GM10266 (cell line): ENCODE results near the gene FOXL3.

Source experiments
- DNase-seq: peaks from one replicate; pipeline ENCODE4 v3.0.0; 2012; ENCODE audit errors: extremely low spot score
- TF ChIP-seq, protein P1 (sequence below): IDR thresholded peaks from 2 replicates; pipeline ENCODE4 v1.5.1; 2012; ENCODE audit warnings: mild to moderate bottlenecking, low read depth; ENCODE audit not compliant: control insufficient read depth, insufficient read depth; ENCODE audit errors: missing control alignments

Gene FOXL3

DNA sequence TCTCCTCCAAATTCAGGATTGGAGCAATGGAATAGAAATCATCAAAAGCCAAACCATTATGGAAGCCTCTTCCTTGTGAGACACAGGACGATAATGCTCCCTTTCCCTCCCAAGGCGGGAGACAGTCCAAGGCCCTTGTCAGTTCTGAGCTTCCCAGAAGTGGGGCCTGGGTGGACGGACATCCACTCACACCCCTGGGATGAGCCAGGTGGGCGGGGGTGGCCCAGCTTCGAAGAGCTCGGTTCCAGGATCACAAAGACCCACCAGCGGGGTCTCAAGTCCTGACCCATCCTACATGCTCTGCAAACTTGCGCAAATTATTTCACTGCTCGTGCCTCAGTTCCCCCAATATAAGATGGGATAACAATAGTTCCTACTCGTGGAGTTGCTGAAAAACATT, 10.1 kb upstream of the FOXL3 start:
- no peak for DNase-seq
- TF ChIP-seq, protein P1, sequence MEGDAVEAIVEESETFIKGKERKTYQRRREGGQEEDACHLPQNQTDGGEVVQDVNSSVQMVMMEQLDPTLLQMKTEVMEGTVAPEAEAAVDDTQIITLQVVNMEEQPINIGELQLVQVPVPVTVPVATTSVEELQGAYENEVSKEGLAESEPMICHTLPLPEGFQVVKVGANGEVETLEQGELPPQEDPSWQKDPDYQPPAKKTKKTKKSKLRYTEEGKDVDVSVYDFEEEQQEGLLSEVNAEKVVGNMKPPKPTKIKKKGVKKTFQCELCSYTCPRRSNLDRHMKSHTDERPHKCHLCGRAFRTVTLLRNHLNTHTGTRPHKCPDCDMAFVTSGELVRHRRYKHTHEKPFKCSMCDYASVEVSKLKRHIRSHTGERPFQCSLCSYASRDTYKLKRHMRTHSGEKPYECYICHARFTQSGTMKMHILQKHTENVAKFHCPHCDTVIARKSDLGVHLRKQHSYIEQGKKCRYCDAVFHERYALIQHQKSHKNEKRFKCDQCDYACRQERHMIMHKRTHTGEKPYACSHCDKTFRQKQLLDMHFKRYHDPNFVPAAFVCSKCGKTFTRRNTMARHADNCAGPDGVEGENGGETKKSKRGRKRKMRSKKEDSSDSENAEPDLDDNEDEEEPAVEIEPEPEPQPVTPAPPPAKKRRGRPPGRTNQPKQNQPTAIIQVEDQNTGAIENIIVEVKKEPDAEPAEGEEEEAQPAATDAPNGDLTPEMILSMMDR: no peak

DNA sequence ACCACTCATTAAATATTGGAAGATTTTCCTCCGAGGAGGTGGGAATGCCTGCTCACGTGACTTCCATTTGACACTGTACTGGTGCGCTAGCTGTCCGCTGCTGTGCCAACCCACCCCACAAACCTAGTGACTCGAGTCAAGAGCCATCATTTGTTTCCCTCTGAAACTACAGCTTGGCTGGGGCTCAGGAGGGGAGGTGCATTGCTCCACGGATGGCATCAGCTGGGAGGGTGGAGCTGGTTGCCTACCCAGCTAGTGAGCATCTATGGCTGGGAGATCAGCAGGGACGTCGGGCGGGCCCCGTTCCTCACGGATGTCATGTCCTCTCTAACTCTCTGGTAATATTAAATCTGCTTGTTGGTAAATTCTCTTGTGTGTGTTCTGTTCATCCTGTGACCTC, 9.5 kb upstream of the FOXL3 start:
- DNase-seq: no peak
- TF ChIP-seq, protein P1: no peak

DNA sequence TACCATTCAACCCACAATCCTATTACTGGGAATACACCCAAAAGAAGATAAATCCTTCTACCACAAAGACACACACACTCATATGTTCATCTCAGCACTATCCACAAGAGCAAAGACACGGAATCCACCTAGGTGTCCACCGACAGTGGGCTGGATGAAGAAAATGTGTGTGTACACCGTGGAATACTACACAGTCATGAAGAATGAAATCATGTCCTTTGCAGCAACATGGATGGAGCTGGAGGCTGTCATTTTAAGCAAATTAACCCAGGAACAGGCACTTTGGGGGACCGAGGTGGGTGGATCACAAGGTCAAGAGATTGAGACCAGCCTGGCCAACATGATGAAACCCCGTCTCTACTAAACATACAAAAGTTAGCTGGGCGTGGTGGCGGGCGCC, 8.3 kb upstream of the FOXL3 start:
- TF ChIP-seq, protein P1: no peak
- DNase-seq: no peak

DNA sequence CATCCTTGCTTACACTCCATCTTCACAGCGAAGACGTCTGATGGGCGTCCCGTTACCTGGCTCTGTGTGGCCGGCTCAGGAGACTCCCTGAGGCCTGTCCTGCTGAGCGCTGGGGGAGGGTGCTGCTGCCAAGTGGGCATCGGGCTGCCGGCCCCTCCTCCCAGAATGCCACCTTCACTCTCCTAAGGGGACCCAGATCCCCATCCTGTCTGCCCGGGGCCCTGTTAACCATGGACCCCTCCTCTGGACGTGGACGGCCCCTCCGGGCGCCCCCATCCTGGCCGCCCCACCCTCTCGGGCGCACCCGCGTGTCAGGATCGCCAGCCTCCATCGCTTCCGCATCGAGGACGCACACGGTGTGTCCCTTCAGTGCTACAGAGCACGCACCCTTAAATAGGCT, 7.3 kb upstream of the FOXL3 start:
- TF ChIP-seq, protein P1: no peak
- DNase-seq: no peak

DNA sequence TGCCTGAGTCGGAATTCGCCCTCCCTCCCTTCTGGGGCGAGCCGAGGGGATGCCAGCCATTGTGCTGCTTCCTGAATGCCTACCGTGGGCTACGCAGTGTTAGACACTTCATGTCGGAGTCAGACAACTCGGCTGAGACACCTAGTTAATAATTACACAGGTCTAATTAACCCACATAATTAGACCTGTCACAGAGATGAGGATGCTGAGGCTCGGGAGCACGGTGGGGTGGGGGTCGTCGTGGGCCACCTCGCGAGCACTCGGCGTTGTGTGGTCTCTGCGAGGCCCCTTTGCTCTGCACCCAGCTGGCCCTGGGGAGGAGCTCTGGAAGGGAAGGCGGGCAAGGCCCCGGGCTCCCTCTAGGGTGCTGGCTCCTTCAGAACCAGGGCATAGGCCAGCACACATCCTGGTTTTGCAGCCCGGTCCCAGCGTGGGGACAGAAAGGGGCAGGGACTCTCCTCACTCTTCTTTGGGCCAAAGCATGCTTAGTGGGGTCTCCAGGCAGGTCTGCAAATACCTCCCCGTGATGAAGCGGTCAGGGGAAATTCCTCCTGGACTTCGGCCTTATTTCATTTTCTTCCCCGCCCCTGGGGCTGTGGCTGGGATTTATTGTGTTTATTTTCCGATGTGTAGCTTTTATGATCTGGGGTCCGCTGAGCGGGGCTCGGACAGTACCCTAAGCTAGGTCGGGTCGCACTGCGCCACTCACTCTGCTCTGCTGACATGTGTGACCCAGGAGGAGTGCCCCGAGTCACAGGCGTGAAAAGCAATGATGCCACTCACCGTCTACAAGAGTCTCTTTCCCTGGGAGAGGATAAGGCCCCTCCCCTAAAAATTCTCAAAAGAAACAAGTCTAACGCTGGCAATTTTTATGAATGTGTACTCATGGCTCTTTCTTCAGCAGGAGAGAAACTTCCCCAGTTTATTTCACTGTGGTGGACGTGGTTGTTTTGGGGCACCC, 4.9 kb upstream of the FOXL3 start:
- TF ChIP-seq, protein P1: no peak
- no peak for DNase-seq

DNA sequence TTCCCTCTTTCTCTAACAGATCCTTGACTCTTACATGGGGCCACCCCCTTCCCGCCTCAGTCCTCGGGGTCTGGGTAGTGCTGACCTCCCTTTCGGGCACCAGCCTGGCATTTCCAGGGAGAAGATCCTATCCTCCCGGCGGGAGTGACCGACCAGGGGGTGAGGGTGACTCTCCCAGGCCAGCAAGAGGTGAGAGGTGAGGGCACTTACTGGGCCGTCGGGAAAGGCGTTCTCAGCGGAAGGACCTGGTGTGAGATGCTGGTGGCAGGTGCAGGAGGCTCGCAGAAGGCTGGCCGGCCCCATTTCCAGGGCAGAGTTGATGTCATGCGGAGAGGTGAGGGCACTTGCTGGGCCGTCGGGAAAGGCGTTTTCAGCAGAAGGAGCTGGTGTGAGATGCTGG, 4.2 kb upstream of the FOXL3 start:
- no peak for DNase-seq
- TF ChIP-seq, protein P1: no peak

DNA sequence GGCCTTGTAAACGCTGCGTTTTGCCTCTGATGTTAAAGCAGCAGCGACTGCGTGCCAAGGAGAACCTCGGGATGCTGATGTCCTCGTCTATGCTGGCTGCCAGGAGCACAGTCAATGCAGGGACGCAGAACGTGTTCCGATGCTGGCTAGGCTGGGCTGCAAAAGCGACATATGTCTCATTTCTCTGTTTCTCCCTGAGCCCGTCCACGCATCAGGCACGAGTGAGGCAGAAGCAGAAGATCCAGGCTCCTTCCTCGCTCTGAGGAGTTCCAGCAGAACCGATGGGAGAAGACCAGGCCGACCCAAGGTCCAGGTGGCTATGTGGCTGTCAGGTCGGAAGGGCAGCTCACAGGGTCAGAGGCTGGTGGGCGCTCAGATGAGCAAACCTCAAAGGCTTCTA, 3.7 kb upstream of the FOXL3 start:
- TF ChIP-seq, protein P1: no peak
- DNase-seq: no peak
